HG02885 (cell line): ENCODE measurements around the gene MARCHF10.

ENCODE experiments used
- ATAC-seq: cut with Tn5 transposase; IDR thresholded peaks from one replicate; pipeline ENCODE4 v1.9.1; 2021; ENCODE audit warnings: mild to moderate bottlenecking; ENCODE audit not compliant: unreplicated experiment, poor library complexity

Gene MARCHF10

GRCh38 chr17:62688398-62689160, 119.5 kb downstream of the MARCHF10 start:
- no peak for ATAC-seq

DNA sequence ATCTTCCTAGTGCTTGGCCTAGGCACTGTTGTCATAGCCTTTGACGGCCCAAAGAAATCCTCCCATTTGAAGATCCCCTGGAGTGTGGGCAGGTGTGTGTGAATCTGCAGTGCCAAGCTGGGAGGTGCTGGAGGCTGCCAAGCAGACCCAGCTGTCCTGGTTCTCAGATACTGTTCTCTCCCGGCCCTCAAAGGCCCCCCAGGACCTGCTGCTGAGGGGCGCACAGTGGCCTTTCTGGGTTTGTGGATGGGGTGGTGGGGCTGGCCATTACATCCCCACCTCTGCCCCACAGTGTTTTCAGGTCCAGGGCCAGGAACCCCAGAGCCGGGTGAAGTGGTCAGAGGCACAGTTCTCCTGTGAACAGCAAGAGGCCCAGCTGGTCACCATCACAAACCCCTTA, 120.1 kb downstream of the MARCHF10 start:
- ATAC-seq: no peak

DNA sequence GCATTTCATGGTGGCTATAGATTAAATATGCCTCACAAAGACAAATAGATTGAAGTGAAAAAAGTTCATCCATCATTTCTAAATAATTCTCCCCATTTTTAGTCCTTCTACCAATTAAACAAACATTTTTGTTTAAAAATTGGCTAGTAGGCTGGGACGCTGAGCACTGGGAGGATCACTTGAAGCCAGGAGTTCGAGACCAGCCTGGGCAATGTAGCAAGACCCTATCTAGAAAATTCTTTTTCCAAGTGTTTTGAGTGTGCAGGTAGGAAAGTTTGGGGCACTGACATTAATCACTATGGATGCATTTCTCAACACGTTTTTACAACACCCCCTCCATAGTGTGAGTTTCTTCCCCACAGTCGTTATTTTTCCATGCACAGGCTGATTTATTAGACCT, 123.9 kb downstream of the MARCHF10 start:
- ATAC-seq: no peak

- ATAC-seq: no peak
These were observed 126.2 kb downstream of the MARCHF10 start for GRCh38 chr17:62681939-62682381.

DNA sequence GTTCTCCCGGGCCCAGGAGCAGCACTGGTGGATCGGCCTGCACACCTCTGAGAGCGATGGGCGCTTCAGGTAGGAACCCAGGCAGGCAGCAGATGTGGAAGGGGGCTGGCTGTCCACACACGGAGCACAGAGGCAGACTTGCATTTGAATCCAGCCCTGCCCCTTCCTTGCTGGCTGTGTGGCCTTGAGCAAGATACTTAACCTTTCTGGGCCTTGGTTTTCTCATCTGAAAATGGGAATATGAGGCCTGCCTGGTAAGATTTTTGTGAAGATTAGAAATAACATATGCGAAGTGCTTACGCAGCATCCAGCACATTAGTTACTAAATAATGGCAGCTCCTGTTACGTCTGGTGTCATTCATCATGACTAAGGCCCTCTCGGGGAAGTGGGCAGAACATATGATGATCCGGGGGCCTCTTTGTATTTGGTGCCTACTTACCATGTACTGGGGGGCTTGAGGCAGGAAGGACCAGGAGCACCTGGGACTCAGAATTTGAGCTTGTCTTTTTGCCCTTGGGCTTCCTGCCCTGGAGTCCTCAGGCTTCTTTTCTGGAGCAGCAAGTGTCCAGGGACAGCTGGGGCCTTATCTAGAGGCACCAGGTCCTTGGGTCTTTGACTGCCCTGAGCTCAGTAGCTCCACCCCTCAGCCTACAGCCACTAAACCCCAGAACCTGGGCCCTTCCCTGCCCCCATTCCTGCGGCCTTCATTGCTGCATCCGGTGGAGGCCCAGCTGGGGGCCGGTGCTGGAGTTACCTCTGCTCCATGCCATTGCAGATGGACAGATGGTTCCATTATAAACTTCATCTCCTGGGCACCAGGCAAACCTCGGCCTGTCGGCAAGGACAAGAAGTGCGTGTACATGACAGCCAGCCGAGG, 126.8 kb downstream of the MARCHF10 start:
- ATAC-seq: no peak

GRCh38 chr17:62680541-62681052, 127.5 kb downstream of the MARCHF10 start:
- ATAC-seq: no peak

- no peak for ATAC-seq
These were observed 128.2 kb downstream of the MARCHF10 start for GRCh38 chr17:62679866-62680377.

GRCh38 chr17:62678214-62678919, 129.7 kb downstream of the MARCHF10 start:
- no peak for ATAC-seq

DNA sequence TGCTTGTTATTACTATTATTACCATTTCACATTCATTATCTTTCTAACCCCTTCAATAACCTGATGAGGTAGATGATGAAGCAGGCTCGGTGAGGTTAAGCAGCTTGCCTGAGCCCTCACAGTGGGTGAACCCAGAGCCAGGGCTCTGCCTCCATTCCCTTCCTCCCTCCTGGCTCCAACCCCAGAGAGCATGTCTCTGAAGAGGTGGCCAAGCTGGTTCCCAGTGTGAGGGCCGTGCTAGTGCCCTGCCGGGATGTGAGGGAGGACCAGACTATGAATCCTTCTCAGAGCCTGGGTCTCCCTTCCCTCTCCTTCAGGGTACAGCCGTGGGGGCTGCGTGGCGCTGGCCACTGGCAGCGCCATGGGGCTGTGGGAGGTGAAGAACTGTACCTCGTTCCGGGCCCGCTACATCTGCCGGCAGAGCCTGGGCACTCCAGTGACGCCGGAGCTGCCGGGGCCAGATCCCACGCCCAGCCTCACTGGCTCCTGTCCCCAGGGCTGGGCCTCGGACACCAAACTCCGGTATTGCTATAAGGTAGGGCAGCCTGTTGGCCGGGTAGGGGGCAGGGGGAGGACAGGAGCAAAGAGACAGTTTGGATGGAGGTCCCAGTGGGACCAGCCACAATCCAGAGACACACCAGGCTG, 131.0 kb downstream of the MARCHF10 start:
- ATAC-seq: no peak

DNA sequence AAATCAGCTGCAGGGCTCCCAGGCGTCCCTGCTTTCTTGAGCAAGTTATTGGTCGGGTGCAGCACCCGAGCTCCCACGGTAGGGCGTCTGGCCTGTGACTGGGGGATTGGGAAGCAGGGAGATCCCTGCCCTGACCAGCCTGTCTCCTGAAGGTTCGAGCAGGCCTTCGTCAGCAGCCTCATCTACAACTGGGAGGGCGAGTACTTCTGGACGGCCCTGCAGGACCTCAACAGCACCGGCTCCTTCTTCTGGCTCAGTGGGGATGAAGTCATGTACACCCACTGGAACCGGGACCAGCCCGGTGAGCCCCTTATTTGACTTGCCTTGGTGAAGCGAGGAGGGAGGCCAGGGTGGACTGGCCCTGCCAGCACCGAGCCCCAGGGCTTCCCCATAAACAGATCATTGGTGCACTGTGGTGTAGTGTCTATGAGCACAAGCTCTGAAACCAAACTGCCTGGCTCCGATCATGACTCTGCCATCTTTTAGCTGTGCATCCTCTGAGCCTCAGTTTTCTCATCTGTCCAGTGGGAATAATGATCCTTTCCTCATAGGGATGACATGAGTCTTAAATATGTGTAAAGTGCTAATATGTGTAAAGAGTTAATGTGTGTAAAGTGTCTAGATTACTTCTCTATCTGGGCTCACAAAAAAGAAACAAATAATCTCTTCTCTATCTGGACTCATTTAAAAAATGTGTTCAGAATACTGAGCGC, 131.7 kb downstream of the MARCHF10 start:
- ATAC-seq: no peak

DNA sequence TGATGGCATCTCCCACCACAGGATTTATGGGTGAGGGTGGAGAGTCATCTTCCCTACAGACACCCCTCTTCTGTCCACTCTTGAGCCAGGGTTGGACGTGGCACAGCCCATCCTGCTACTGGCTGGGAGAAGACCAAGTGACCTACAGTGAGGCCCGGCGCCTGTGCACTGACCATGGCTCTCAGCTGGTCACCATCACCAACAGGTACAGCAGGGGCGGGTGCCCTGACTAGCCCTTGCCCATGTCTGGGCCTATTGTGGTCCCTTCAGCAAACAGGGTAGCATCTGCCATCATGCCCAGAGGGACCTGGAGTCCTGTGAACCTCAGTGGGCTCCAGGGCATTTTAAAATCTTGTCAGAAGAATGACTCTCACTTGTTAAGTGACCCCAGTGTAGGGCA, 132.4 kb downstream of the MARCHF10 start:
- ATAC-seq: no peak

- ATAC-seq: no peak
These were observed 132.9 kb downstream of the MARCHF10 start for GRCh38 chr17:62675260-62675659.

DNA sequence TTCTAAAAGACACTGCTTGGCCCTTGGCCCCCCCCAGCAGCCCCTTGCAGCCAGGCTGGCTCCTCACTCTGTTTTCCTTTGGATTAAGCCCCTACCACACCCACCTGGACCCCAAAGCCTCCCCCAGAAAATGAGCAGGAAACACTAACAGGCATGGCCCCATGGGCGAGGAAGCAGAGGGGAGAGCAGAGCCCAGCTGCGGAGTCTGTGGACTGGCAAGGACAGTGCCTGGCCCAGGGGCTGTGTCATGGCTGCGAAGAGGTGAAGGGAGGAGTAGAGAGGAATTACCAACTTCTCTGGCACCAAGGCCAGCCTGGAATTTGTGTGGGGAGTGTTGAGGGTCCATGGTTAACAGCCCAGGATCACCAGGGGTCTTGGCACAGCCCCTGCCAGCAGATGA, 133.3 kb downstream of the MARCHF10 start:
- no peak for ATAC-seq

GRCh38 chr17:62674363-62674739, 133.8 kb downstream of the MARCHF10 start:
- no peak for ATAC-seq

DNA sequence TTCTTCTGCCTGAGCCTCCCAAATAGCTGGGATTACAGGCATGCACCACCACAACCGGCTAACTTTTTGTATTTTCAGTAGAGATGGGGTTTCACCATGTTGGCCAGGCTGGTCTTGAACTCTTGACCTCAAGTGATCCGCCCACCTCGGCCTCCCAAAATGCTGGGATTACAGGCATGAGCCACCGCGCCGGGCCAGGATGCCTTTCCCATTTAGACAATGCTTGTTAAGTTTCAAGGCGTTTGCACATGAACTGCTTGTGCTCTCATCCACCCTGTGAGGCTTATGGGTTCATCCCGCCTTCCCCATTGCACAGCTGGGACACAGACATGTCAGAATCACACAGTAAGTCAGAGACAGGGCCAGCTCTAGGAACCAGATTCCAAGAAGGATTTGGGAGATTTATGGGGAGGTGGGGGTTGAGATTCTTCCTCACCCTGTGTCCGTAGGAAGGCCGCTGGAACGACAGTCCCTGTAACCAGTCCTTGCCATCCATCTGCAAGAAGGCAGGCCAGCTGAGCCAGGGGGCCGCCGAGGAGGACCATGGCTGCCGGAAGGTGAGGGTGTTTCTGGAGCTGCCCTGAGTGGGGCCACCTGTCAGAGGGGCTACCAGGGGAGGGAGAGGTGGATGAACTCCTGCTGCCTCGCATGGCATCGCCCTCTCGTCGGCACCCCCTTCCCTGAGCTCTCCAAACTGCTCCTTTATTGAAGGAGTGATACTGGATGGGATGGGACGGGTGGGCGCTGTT, 134.3 kb downstream of the MARCHF10 start:
- ATAC-seq: no peak

DNA sequence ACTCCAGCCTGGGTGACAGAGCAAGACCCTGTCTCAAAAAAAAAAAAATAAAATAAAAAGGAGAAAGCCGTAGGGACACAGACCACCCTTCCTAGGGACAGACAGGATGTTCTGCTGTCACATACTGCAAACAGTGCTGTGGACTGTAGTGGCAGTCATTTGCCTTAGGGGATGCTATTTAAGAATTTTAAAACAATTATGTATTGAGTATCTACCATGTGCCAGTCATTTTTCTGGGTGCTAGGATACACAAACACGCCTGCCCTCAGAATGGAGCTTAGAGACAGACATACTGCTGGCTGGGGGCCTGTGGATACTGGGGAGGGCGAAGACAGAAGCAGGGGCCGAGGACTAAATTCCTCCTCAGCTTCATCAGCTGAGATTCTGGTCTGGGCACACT, 135.2 kb downstream of the MARCHF10 start:
- ATAC-seq: no peak

GRCh38 chr17:62671553-62671952, 136.6 kb downstream of the MARCHF10 start:
- no peak for ATAC-seq

DNA sequence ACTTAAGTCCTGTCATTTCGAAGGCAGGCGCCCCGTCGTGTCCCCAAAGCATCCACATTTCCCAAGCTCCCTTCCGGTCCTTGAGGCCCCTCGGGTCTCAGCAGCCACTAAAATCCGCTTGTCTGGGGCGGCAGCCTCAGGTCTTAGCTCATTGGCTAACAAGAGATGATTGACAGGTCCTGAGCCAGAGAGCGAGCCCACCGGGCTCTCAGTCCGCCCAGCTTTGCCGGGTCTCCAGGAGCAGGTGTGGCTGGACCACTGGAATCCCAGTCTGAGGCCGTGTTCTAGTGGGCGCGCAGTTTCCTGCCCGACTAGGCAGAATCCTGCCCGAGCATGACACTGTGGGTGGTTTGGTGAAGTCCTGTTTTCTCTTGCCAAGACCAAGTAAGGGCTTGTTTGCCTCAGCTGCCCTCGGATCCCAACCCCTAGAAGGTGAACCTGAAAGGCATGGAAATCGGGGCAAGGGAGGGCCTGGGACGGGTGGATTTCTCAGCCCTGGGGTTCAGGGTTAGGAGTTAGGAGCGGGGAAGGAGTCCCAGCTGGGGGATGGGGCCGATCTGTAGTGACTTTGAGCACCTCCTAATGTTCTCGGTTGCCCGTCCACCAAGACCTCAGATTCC, 137.8 kb downstream of the MARCHF10 start:
- no peak for ATAC-seq
